HepG2 (cell line): ENCODE data around the gene SOX5. TPM values are rescaled to one million over a fixed set of nuclear protein-coding genes. Genes with fewer than 3 reads are reported as not detected.

Experiments used
- ATAC-seq: fragments of 200-7000 bp; cut with Tn5 transposase; 3 replicates; pipeline ENCODE4 v1.9.1; 2020; ENCODE audit warnings: mild to moderate bottlenecking, moderate library complexity
- BruUV-seq: library from RNA; stranded (reverse); fragments of 400-500 nt; replicated peaks from 2 replicates; lab custom pipeline; 2021; lab: Mats Ljungman, UMichigan
- CTCF ChIA-PET: fragments of 300-600 bp; formaldehyde crosslinking; extraction: SDS; loops from one replicate; lab custom pipeline; 2021; ENCODE audit warnings: low total read pairs, inconsistent platforms, low intra/inter-chr PET ratio; lab: Yijun Ruan, JAX
- POLR2A ChIA-PET: fragments of 350-600 bp; sonication (Branson Sonifier 250); formaldehyde crosslinking; loops from one replicate; lab custom pipeline; 2020; ENCODE audit warnings: antibody characterized with exemption, inconsistent platforms; lab: Yijun Ruan, JAX
- DNase-seq: peaks from one replicate; pipeline ENCODE4 v3.0.0-alpha.2; 2015; ENCODE audit warnings: low spot score
- FAIRE-seq: peaks from 3 replicates; lab custom pipeline; 2011; peaks lifted over from hg19 to GRCh38; lab: Jason Lieb, UNC
- H2AFZ ChIP-seq: one replicate; pipeline ENCODE4 v1.6.1; 2011; ENCODE audit warnings: low read length, inconsistent platforms
- H3K27ac ChIP-seq: fragments of 300-600 bp; 3 replicates; pipeline ENCODE4 v1.8.0; 2011; ENCODE audit warnings: mixed run types, mild to moderate bottlenecking, mixed read lengths, low read length, inconsistent platforms; ENCODE audit not compliant: insufficient read depth; ENCODE audit errors: extremely low read length
- H3K27me3 ChIP-seq, 2 experiments: fragments of 200-600 bp in 1 of 2; 2 replicates in 1 of 2; 3 replicates in 1 of 2; pipeline versions ENCODE4 v1.6.0 to v1.8.0; 2011; ENCODE audit warnings: low read length in 2 of 2, mild to moderate bottlenecking in 2 of 2, moderate library complexity in 2 of 2, inconsistent platforms in 1 of 2; ENCODE audit not compliant: insufficient read depth in 2 of 2, control insufficient read depth in 1 of 2
- H3K36me3 ChIP-seq, 2 experiments: fragments of 200-600 bp in 1 of 2; replicated peaks in 1 of 2; 2 replicates in 1 of 2; 3 replicates in 1 of 2; pipeline versions ENCODE4 v1.5.1 to v1.8.0; 2011; ENCODE audit warnings: low read length in 2 of 2, inconsistent platforms in 1 of 2; ENCODE audit not compliant: insufficient read depth in 2 of 2, control insufficient read depth in 1 of 2
- H3K4me1 ChIP-seq: 2 replicates; pipeline ENCODE4 v1.5.1; 2012; ENCODE audit warnings: low read length, inconsistent platforms; ENCODE audit not compliant: insufficient read depth
- H3K4me2 ChIP-seq: 2 replicates; pipeline ENCODE4 v1.6.0; 2011; ENCODE audit warnings: low read depth, low read length, inconsistent platforms
- H3K4me3 ChIP-seq, 3 experiments: fragments of 200-600 bp in 1 of 3; sonication (generic), shearing (Covaris generic) in 1 of 3; replicated peaks in 1 of 3; 2 replicates each; pipeline ENCODE4 v1.5.1; 2011 to 2016; ENCODE audit warnings: low read length in 3 of 3, inconsistent platforms in 2 of 3, low read depth in 2 of 3, mild to moderate bottlenecking in 2 of 3, control low read depth in 1 of 3, mixed read lengths in 1 of 3; ENCODE audit not compliant: insufficient read depth in 1 of 3
- H3K79me2 ChIP-seq: one replicate; pipeline ENCODE4 v1.6.1; 2011; ENCODE audit warnings: low read length, inconsistent platforms; ENCODE audit not compliant: insufficient read depth
- H3K9ac ChIP-seq: 2 replicates; pipeline ENCODE4 v1.6.0; 2011; ENCODE audit warnings: mild to moderate bottlenecking, low read depth, low read length, inconsistent platforms; ENCODE audit not compliant: insufficient read depth
- H3K9me3 ChIP-seq: 2 replicates; pipeline ENCODE4 v1.5.1; 2012; ENCODE audit warnings: mild to moderate bottlenecking, low read length
- H4K20me1 ChIP-seq: 2 replicates; pipeline ENCODE4 v1.6.0; 2011; ENCODE audit warnings: inconsistent platforms, mild to moderate bottlenecking, low read length, moderate library complexity; ENCODE audit not compliant: insufficient read depth
- CBX5 ChIP-seq: sonication (generic); formaldehyde crosslinking; IDR thresholded peaks from 2 replicates; pipeline ENCODE4 v1.4.0; 2020; ENCODE audit warnings: missing genetic modification reagents, borderline replicate concordance
- HNRNPH1 ChIP-seq: fragments of 200-400 bp; formaldehyde crosslinking; optimal IDR thresholded peaks from 2 replicates; pipeline ENCODE3; 2017; ENCODE audit warnings: mild to moderate bottlenecking, low read depth, low read length
- RBM22 ChIP-seq: fragments of 200-400 bp; formaldehyde crosslinking; optimal IDR thresholded peaks from 2 replicates; pipeline ENCODE3; 2017; ENCODE audit warnings: mild to moderate bottlenecking, low read length, moderate library complexity
- SOX6 ChIP-seq, 2 experiments: fragments of 450-650 bp in 1 of 2; sonication (generic) in 1 of 2; formaldehyde crosslinking in 1 of 2; IDR thresholded peaks; 2 replicates each; pipeline versions ENCODE4 v1.4.0 to v1.6.1; 2017 to 2020; ENCODE audit warnings: antibody characterized with exemption in 1 of 2, mild to moderate bottlenecking in 1 of 2, missing genetic modification reagents in 1 of 2
- THYN1 ChIP-seq: sonication (generic); formaldehyde crosslinking; IDR thresholded peaks from 2 replicates; pipeline ENCODE4 v1.8.1; 2023; ENCODE audit warnings: low read depth, mild to moderate bottlenecking, moderate library complexity, missing genetic modification reagents, borderline replicate concordance
- ZFP36L1 ChIP-seq: sonication (generic); formaldehyde crosslinking; IDR thresholded peaks from 2 replicates; pipeline ENCODE4 v1.8.0; 2022; ENCODE audit warnings: mild to moderate bottlenecking, missing genetic modification reagents, moderate library complexity
- ZNF225 ChIP-seq: sonication (generic); formaldehyde crosslinking; IDR thresholded peaks from 2 replicates; pipeline ENCODE4 v1.4.0; 2020; ENCODE audit warnings: mild to moderate bottlenecking, missing genetic modification reagents
- ZNF354B ChIP-seq: sonication (generic); formaldehyde crosslinking; IDR thresholded peaks from 2 replicates; pipeline ENCODE4 v1.8.0; 2022; ENCODE audit warnings: mild to moderate bottlenecking, missing genetic modification reagents
- ZNF460 ChIP-seq: sonication (generic); formaldehyde crosslinking; IDR thresholded peaks from 2 replicates; pipeline ENCODE4 v1.5.1; 2020; ENCODE audit warnings: missing genetic modification reagents, mild to moderate bottlenecking, borderline replicate concordance
- WGBS: methylation state at CpG from one replicate; pipeline ENCODE4 v1.1.6; 2017; ENCODE audit warnings: low lambda C conversion rate; 5-methylcytosine and 5-hydroxymethylcytosine counted together
- in situ Hi-C: cut with HindIII; loops from 2 replicates; pipeline ENCODE4 v1.10.0; 2017; ENCODE audit warnings: low pct_unique_long_range_greater_than_20kb; ENCODE audit not compliant: extremely low pct_ligation_motif_present
- intact Hi-C: fragments of 100-400 bp; cut with micrococcal nuclease; formaldehyde crosslinking; loops from one replicate; pipeline ENCODE4 v1.10.0; 2022; ENCODE audit not compliant: unreplicated experiment
- polyA plus RNA-seq, 8 experiments: library from polyadenylated mRNA; depleted of rRNA in 3 of 8; stranded (reverse) in 7 of 8; unstranded in 1 of 8; fragments of >200 nt; fragmentation: Illumina TruSeq in 4 of 8; extraction: Trizol in 4 of 8; gene quantifications; 2 replicates each; pipeline versions ENCODE4 v1.2.1 to v1.2.3, GENCODE V29; 2011 to 2016; ENCODE audit warnings: low read depth in 4 of 8, missing spikeins in 1 of 8, mixed read lengths in 1 of 8; ENCODE audit not compliant: insufficient read depth in 1 of 8
- total RNA-seq, 5 experiments: library from RNA; depleted of rRNA; stranded (reverse); fragments of >200 nt; fragmentation: Illumina TruSeq; extraction: Trizol; gene quantifications; 2 replicates each; pipeline ENCODE4 v1.2.3, GENCODE V29; 2016; ENCODE audit warnings: low read depth in 1 of 5
- TF ChIP-seq, protein P1 (sequence below): sonication (generic); formaldehyde crosslinking; IDR thresholded peaks from 2 replicates; pipeline ENCODE4 v1.5.0; 2020; ENCODE audit warnings: missing genetic modification reagents
- TF ChIP-seq, protein P2 (sequence below): sonication (generic); IDR thresholded peaks from 2 replicates; pipeline ENCODE4 v1.6.1; 2016; ENCODE audit warnings: low read depth, borderline replicate concordance
- TF ChIP-seq, protein P3 (sequence below): sonication (generic); formaldehyde crosslinking; IDR thresholded peaks from 2 replicates; pipeline ENCODE4 v1.4.0; 2020; ENCODE audit warnings: missing genetic modification reagents

The SOX5 gene
- total and polyA plus RNA-seq, 2 of the 13 experiments (the other 11 are each of a cell fraction or from before 2014, with no cell fraction given), result 18.5 to 76.4 TPM

DNA sequence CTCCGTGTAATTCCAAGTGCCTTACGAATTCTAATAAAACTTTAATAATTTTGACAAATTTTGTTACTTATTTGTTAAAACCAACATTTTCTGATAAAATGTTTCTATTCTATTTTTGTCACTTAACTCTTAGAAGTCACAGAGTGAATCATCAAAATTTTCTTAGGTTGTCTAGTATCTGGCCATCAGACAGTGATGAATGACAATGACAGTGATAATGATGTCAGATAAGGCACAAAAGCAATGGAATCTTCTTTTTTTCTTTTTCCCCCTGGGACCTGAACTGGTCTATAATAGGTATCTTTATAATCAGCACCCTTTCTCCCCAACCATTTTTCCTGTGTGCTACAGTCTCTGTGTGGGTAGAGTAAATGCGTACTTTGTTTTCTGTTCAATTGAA lies 407.3 kb downstream of the SOX5 start:
- FAIRE-seq (no peak), DNase-seq (no peak), ATAC-seq (no peak)
- Histone ChIP-seq H3K4me3 (no peak overlapping the region), H3K27me3 (no peaks in the 10 kb centered on the region), H3K9ac (no peak overlapping the region), H3K9me3 (no peaks in the 10 kb centered on the region), H3K4me2 (no peak overlapping the region), H2AFZ (no peak overlapping the region), H4K20me1 (no peaks in the 10 kb centered on the region), H3K79me2 (no peaks in the 10 kb centered on the region), H3K4me1 (no peaks in the 10 kb centered on the region), H3K36me3 (peaks cover 13 to 53% of the 10 kb centered on the region in 2 experiments), H3K27ac (no peak overlapping the region)
- BruUV-seq, result no TSS peak
- POLR2A ChIA-PET, result no interaction called here
- CTCF ChIA-PET, result no interaction called here
- WGBS, result 97% methylated on average over 3 of the region's 3 CpGs
- intact Hi-C loops, result no loop called here
- in situ Hi-C loops, result no loop called here
- TF ChIP-seq, protein P1, sequence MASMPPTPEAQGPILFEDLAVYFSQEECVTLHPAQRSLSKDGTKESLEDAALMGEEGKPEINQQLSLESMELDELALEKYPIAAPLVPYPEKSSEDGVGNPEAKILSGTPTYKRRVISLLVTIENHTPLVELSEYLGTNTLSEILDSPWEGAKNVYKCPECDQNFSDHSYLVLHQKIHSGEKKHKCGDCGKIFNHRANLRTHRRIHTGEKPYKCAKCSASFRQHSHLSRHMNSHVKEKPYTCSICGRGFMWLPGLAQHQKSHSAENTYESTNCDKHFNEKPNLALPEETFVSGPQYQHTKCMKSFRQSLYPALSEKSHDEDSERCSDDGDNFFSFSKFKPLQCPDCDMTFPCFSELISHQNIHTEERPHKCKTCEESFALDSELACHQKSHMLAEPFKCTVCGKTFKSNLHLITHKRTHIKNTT (CRISPR knock-in tag), result no peak
- TF ChIP-seq ZNF354B (CRISPR knock-in tag) (no peak), ZNF225 (CRISPR knock-in tag) (no peak), SOX6 (IDR thresholded peaks at IDR 0.05) (no peak), SOX6 (CRISPR knock-in tag; IDR thresholded peaks at IDR 0.05) (no peak), THYN1 (CRISPR knock-in tag) (no peak)

DNA sequence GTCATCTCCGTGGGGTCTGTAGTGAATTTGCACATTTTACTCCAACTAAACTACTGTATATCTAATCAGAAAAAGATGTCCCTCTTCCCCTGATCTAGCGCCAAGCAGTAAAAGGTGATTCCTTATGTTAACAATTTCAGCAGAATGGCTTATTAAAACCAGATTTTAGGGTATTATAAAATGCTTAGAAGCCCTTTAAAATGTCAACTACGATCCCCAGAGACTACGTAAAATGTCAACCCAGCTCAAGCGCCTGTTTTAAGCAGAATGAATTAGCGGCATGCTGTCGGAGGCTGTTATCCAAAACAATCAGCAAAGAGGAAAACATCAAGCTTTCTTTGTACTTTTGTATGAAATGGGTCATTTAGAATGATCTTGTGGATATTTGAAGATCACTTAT lies 408.9 kb downstream of the SOX5 start:
- Histone ChIP-seq H3K4me1 (no peaks in the 10 kb centered on the region), H3K36me3 (peaks cover 13 to 48% of the 10 kb centered on the region in 2 experiments), H3K9me3 (no peaks in the 10 kb centered on the region), H3K9ac (no peak overlapping the region), H3K27ac (no peak overlapping the region), H3K79me2 (no peaks in the 10 kb centered on the region), H3K4me2 (no peak overlapping the region), H4K20me1 (no peaks in the 10 kb centered on the region), H2AFZ (no peak overlapping the region), H3K4me3 (no peak overlapping the region), H3K27me3 (no peaks in the 10 kb centered on the region; a peak in 1 of 5 replicates)
- BruUV-seq, result no TSS peak
- TF ChIP-seq ZNF460 (CRISPR knock-in tag) (no peak), RBM22 (peak; percentile 49), ZFP36L1 (no peak), CBX5 (no peak), HNRNPH1 (no peak)
- TF ChIP-seq, protein P2, sequence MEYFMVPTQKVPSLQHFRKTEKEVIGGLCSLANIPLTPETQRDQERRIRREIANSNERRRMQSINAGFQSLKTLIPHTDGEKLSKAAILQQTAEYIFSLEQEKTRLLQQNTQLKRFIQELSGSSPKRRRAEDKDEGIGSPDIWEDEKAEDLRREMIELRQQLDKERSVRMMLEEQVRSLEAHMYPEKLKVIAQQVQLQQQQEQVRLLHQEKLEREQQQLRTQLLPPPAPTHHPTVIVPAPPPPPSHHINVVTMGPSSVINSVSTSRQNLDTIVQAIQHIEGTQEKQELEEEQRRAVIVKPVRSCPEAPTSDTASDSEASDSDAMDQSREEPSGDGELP, result no peak
- TF ChIP-seq, protein P3, sequence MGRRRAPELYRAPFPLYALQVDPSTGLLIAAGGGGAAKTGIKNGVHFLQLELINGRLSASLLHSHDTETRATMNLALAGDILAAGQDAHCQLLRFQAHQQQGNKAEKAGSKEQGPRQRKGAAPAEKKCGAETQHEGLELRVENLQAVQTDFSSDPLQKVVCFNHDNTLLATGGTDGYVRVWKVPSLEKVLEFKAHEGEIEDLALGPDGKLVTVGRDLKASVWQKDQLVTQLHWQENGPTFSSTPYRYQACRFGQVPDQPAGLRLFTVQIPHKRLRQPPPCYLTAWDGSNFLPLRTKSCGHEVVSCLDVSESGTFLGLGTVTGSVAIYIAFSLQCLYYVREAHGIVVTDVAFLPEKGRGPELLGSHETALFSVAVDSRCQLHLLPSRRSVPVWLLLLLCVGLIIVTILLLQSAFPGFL (CRISPR knock-in tag), result no peak
- ATAC-seq (no peak), FAIRE-seq (no peak), DNase-seq (no peak)
- ChIA-PET POLR2A (no interaction called here), CTCF (no interaction called here)
- intact Hi-C loops, result no loop called here
- WGBS, result 84% methylated on average over 7 of the region's 7 CpGs
- in situ Hi-C loops, result no loop called here
